GM12872 (cell line): ENCODE results near the gene CDK11B.
"Not testable (repeated sequence)": the region's sequence is repeated elsewhere in the genome, so short reads cannot be mapped to it uniquely, and the experiment has no call there.

Source experiments
- CTCF ChIP-seq: IDR thresholded peaks from 3 replicates; pipeline ENCODE4 v1.5.1; 2011; ENCODE audit warnings: low read depth, mild to moderate bottlenecking, low read length, moderate library complexity; ENCODE audit not compliant: insufficient read depth

Gene CDK11B

GRCh38 chr1:1658583-1659549 lies at the start of gene CDK11B:
Gene CDK11B (minus strand): TSS chr1:1659004. CDS start chr1:1657485, 1,519 bp downstream.
- TF ChIP-seq CTCF, result peak; percentile 35; the same call in 2 of the 3 replicates

DNA sequence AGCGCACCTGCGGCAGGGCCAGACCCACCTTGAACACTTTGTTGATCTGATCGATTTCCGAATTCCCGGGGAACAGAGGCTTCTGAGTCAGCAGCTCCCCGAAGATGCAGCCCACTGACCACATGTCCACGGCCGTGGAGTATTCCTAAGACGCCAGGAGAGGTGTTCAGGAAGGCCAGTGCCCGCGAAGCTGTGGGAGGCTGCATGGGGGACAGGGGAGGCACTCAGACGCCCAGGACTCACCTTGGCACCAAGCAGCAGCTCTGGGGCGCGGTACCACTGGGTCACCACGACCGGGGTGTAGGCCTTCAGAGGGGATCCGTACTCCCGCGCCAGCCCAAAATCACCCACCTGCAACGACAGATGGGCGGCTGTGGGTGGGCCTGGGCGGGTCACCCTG lies 45.0 kb upstream of the CDK11B start:
- TF ChIP-seq CTCF, result no peak

DNA sequence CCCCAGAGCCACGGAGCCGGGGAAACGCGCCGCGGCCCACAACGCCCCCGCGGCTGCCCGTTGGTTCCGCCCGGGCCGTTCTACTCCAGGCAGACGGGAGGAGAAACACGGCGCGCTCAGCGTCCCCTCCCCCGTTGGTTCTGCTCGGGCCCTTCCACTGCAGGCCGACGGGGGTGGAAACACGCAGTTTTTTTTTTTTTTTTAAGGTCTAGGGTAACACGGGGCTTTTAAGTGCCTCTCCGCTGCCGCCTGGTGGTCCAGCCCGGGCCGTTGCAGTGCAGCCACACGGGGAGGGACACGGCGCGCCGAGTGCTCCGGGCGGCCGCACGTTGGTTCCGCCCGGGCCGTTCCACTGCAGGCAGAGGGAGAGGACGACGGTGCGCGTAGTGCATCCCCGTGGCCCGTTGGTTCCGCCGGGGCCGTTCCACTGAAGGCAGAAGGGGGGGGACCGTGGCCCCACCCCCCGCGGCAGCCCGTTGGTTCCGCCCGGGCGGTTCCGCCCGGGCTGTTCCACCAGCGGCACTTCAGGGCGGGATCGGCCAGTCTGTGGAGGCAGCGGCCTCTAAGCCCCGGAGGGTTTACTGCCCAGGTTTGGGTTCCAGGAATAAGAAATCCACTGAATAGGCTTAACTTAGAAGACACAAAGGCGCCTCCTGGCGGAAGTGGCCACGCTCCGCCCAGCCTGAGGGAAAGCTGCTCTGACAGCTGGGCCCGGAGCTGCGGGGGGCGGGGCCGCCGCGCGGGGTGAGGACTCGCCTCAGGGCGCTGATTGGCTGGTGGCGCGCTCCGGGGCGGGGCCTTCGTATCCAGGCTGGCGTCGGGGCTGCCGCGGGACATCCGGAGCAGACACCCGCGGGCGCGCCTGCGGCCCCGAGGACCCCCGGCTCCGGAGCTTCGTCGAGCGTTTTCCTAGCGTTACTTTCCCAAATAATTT lies 34.2 kb upstream of the CDK11B start, which contains the start of gene SLC35E2B:
TSS of gene SLC35E2B (minus strand) at position 82 of the 934 bp plus-strand sequence. CDS start 16,096 bp downstream, outside the sequence.
- not testable (repeated sequence) for TF ChIP-seq CTCF

DNA sequence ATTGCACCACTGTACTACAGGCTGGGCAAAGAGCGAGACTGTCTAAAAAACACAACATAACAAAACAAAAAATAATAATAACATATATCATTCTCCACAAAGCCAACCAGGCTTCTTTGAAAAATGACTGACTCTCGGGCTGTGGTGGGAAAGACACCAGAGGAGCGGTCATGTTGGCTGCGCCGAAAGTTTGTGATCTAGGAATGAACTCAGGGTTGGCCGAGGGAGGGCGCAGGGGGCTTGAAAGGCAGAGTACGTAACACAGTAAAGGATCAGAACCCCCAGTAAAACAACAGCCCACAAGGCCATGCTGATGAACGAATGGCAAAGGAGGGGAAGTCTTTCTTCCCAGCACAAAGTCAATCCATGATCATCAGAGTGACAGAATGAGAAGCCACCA lies 29.0 kb upstream of the CDK11B start:
- no peak for TF ChIP-seq CTCF

DNA sequence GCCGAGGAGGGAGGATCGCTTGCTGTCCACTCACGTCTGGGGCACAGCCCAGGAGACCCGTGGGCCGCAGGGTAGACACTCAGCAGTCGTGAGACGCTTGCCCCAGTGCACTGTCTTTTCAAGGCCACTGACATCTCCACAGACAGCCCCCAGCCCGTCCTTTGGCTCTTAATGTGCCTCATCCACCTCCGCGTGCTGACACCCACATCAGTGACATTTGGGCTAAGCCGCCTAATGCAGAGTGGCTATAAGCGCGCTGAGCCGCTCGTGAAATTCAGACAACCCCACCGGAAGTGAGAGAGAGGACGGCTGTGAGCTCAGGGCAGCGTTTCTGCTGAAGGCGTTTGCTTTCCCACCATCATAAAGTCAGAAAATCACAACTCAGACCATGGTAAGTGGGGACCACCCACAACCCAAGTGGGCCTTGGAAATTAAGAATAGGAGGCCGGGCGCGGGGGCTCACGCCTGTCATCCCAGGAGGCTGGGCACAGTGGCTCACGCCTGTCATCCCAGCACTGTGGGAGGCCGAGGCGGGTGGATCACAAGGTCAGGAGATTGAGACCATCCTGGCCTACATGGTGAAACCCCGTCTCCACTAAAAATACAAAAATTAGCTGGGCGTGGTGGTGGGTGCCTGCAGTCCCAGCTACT lies 25.4 kb upstream of the CDK11B start:
- no peak for TF ChIP-seq CTCF

- TF ChIP-seq CTCF, result no peak
Measured at GRCh38 chr1:1683104-1683905, 24.5 kb upstream of the CDK11B start.
